Measurements from ENCODE around the gene SLC22A7. TPM values are rescaled to one million over a fixed set of nuclear protein-coding genes. Genes with fewer than 3 reads are reported as not detected.

SLC22A7 gene
- total and polyA plus RNA-seq, 3 donors from 2014 or later = not detected

- no peak overlapping the region for H3K27ac ChIP-seq
- H3K4me1 ChIP-seq = no peaks in the 10 kb centered on the region
- intact Hi-C loops (cut with DNase I; ENCODE audit: low total_unique reads) = no loop called here
- WGBS, 2 donors = 80 to 88% methylated on average over 9 of the region's 9 CpGs
- no peaks in the 10 kb centered on the region for H3K36me3 ChIP-seq (ENCODE audit: low read depth, missing control alignments)
- no peaks in the 10 kb centered on the region for H3K9me3 ChIP-seq
- no peak for TF ChIP-seq POLR2A (IDR thresholded peaks at IDR 0.05)
- TF ChIP-seq CTCF (IDR thresholded peaks at IDR 0.05) = no peak
- no peaks in the 10 kb centered on the region for H3K27me3 ChIP-seq
- H3K4me3 ChIP-seq = no peak overlapping the region
- DNase-seq = no peak
Measured at GRCh38 chr6:43282060-43282459, 16.0 kb upstream of the SLC22A7 start.

GRCh38 chr6:43282636-43283513 lies 15.2 kb upstream of the SLC22A7 start:
- no peak for TF ChIP-seq POLR2A (IDR thresholded peaks at IDR 0.05)
- TF ChIP-seq CTCF (IDR thresholded peaks at IDR 0.05) = no peak
- Histone ChIP-seq H3K9me3 (no peaks in the 10 kb centered on the region), H3K36me3 (ENCODE audit: low read depth, missing control alignments) (no peaks in the 10 kb centered on the region), H3K4me3 (no peak overlapping the region), H3K27me3 (no peaks in the 10 kb centered on the region), H3K27ac (no peak overlapping the region), H3K4me1 (no peaks in the 10 kb centered on the region)
- no peak for DNase-seq
- intact Hi-C loops (cut with DNase I; ENCODE audit: low total_unique reads) = no loop called here
- WGBS, 2 donors = 76 to 85% methylated on average over 17 to 32 of the region's 32 CpGs

- intact Hi-C loops (cut with DNase I; ENCODE audit: low total_unique reads) = no loop called here
Measured at GRCh38 chr6:43283514-43283901, 14.6 kb upstream of the SLC22A7 start.

GRCh38 chr6:43283905-43284304 lies 14.2 kb upstream of the SLC22A7 start:
- Histone ChIP-seq H3K9me3 (no peaks in the 10 kb centered on the region), H3K27ac (no peak overlapping the region), H3K36me3 (ENCODE audit: low read depth, missing control alignments) (no peaks in the 10 kb centered on the region), H3K4me1 (no peaks in the 10 kb centered on the region), H3K4me3 (no peak overlapping the region), H3K27me3 (no peaks in the 10 kb centered on the region)
- no peak for DNase-seq
- 91 to 93% methylated on average over 9 to 27 of the region's 27 CpGs for WGBS, 2 donors
- intact Hi-C loops (cut with DNase I; ENCODE audit: low total_unique reads) = no loop called here
- TF ChIP-seq POLR2A (IDR thresholded peaks at IDR 0.05) (no peak), CTCF (IDR thresholded peaks at IDR 0.05) (no peak)

More at GRCh38 chr6:43283514-43283901, 14.6 kb upstream of the SLC22A7 start:
- H3K4me1 ChIP-seq = no peaks in the 10 kb centered on the region
- H3K27me3 ChIP-seq = no peaks in the 10 kb centered on the region
- no peaks in the 10 kb centered on the region for H3K36me3 ChIP-seq (ENCODE audit: low read depth, missing control alignments)
- DNase-seq = no peak
- WGBS, 2 donors = 87 to 97% methylated on average over 6 to 18 of the region's 18 CpGs
- no peak for TF ChIP-seq CTCF (IDR thresholded peaks at IDR 0.05)
- TF ChIP-seq POLR2A (IDR thresholded peaks at IDR 0.05) = no peak
- no peak overlapping the region for H3K27ac ChIP-seq
- H3K4me3 ChIP-seq = no peak overlapping the region
- no peaks in the 10 kb centered on the region for H3K9me3 ChIP-seq

Data from testis (tissue), 3 donors.